A549 (cell line): ENCODE results near the gene TFE3.

ENCODE experiments used
- CHD4 ChIP-seq: fragments of 200-600 bp; sonication (generic); IDR thresholded peaks from 2 replicates; pipeline ENCODE4 v1.6.1; 2016; ENCODE audit warnings: antibody characterized with exemption, mild to moderate bottlenecking, borderline replicate concordance
- NFE2L2 ChIP-seq: fragments of 150-350 bp; conservative IDR thresholded peaks from 2 replicates; pipeline ENCODE4 v1.6.1; 2014; ENCODE audit warnings: low read length
- PBX3 ChIP-seq: IDR thresholded peaks from 2 replicates; pipeline ENCODE4 v1.6.1; 2012
- PHF8 ChIP-seq: fragments of 200-600 bp; sonication (generic); IDR thresholded peaks from 2 replicates; pipeline ENCODE4 v1.6.1; 2016; ENCODE audit warnings: low read depth, mild to moderate bottlenecking, antibody characterized with exemption, moderate library complexity, borderline replicate concordance
- POLR2A ChIP-seq: IDR thresholded peaks from 2 replicates; pipeline ENCODE4 v1.6.1; 2012; ENCODE audit warnings: mild to moderate bottlenecking, low read length
- TF ChIP-seq, protein P1 (sequence below): IDR thresholded peaks from 2 replicates; pipeline ENCODE4 v1.6.1; 2012
- TF ChIP-seq, protein P2 (sequence below): fragments of >200 bp; sonication (Bioruptor Twin); formaldehyde crosslinking; IDR thresholded peaks from 3 replicates; pipeline ENCODE4 v1.5.1; 2016

DNA sequence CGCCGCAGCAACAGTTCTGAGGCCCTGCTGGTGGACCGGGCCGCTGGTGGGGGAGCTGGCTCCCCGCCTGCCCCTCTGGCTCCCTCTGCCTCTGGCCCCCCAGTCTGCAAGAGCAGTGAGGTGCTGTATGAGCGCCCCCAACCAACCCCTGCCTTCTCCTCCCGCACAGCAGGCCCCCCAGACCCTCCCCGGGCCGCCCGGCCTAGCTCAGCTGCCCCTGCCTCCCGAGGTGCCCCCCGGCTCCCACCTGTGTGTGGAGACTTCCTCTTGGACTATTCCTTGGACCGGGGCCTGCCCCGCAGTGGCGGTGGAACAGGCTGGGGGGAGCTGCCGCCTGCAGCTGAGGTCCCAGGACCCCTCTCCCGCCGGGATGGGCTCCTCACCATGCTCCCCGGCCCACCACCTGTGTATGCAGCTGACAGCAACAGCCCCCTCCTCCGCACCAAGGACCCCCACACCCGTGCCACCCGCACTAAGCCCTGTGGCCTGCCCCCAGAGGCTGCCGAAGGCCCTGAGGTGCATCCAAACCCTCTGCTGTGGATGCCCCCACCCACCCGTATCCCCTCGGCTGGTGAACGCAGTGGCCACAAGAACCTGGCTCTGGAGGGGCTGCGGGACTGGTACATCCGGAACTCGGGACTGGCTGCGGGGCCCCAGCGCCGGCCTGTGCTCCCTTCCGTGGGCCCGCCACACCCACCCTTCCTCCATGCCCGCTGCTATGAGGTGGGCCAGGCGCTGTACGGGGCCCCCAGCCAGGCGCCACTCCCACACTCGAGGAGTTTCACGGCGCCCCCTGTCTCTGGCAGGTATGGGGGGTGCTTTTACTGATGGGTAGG lies 24.3 kb upstream of the TFE3 start:
- TF ChIP-seq, protein P1, sequence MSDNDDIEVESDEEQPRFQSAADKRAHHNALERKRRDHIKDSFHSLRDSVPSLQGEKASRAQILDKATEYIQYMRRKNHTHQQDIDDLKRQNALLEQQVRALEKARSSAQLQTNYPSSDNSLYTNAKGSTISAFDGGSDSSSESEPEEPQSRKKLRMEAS = no peak
- no peak for TF ChIP-seq CHD4
- TF ChIP-seq NFE2L2 = no peak
- TF ChIP-seq, protein P2, sequence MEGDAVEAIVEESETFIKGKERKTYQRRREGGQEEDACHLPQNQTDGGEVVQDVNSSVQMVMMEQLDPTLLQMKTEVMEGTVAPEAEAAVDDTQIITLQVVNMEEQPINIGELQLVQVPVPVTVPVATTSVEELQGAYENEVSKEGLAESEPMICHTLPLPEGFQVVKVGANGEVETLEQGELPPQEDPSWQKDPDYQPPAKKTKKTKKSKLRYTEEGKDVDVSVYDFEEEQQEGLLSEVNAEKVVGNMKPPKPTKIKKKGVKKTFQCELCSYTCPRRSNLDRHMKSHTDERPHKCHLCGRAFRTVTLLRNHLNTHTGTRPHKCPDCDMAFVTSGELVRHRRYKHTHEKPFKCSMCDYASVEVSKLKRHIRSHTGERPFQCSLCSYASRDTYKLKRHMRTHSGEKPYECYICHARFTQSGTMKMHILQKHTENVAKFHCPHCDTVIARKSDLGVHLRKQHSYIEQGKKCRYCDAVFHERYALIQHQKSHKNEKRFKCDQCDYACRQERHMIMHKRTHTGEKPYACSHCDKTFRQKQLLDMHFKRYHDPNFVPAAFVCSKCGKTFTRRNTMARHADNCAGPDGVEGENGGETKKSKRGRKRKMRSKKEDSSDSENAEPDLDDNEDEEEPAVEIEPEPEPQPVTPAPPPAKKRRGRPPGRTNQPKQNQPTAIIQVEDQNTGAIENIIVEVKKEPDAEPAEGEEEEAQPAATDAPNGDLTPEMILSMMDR = no peak
- TF ChIP-seq PBX3 = no peak
- TF ChIP-seq PHF8 = no peak
- TF ChIP-seq POLR2A = no peak
